WI38 (cell line): ENCODE results near the gene FAM72A.
"Not testable (repeated sequence)": the region's sequence is repeated elsewhere in the genome, so short reads cannot be mapped to it uniquely, and the experiment has no call there.

Source experiments
- H3K4me3 ChIP-seq: 2 replicates; pipeline ENCODE4 v1.5.1; 2011; ENCODE audit warnings: low read depth, mild to moderate bottlenecking, control low read depth, low read length

The FAM72A gene

DNA sequence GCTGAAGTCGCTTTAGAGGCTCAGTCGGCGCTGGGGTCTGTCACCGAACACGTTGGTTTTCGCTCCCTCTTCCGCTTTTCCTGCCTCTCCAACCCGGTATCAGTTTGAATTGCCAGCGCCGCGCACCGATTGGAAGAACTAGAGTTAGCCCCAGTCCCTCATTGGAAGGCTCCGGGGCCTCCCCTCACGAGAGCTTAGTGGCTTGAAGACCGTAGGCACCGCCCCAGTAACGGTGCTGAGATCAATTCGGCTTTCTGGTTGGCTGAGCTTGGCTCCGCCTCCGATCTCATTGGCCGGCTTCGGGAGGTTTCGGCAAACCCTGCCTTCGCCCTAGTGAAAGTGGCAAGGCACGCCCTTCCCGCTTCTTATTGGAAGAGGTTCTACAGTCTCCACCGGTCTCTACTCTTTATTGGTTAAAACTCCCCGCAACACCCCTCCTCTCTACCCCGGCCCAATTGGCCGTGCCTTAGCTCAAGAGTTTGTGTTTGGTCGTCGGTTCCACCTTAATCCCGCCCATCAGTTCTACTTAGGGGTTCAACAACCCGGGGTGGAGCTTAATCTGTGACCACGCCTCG is at the start of gene FAM72A:
Gene FAM72A (minus strand): TSS at position 51 of the 575 bp plus-strand sequence. CDS start 814 bp downstream, outside the sequence.
- H3K4me3 ChIP-seq: peak within 1 kb of the TSS; percentile 54

DNA sequence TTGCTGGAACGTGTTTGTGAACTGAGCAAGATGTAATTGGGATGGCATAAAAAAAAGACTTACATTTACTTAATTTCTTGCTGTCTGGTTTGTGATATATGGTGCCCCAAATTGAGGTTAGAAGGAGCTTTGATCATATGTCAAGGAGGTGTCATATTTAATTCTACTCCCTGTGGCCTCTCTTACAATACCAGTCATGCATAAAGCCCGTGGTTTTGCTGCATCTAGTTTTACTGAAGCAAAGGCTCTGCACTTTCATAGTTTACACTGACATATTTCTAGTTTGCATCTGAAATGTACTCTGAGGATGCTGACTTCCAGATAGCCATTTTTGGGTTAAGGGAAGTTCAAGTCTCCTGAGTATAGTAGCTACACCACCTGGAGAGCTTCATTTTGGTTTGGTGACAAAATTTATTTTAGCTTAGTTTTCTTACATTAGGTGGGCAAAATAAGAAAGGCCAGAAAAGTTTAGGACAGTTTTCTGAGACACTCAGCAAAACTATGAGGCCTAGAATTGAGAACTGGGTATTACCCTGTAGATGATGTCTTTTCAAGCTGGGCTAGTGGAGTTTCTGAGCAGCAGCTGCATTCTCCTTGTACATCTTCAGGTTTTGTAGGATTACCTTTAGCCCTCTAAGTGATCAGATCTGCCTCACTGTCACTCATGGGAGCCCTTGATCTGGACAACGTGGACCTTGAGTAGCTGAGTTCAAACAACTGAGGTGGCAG is 48.5 kb upstream of the FAM72A start:
- H3K4me3 ChIP-seq: not testable (repeated sequence)

DNA sequence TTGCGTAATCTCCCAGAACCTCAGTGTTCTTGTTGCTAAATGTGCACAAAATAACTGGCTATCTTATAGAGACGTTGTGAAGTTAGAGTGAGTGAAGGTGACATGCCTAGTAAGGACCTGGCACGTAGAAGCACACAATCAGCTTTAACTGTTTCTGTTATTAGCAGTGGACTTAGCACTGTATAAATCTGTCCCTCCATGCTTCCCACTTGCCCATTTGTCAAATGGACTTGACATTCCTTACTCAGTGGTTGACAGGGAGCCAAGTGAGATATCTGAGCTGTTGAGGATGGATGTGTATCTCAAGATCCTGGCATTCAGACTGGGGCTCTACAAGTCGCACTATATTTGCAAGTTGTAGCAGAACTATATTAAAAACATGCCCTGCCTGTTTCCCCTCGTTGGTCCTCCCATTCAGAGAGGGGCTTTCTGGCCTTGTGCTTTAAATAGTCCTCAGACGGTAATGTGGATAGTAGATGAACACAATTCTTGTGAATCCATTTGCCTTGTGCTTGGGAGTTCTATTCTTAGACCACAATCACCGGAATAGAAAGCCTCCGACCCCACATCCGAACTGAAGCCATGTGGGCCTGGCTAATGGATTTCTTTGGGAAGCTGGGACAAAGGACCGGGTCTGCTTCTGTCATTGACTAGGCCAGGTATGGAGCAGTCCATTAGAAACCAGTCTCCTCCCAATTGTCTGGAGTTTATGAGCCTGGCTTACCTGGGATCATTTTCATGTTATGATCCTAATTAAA is 43.7 kb upstream of the FAM72A start:
- not testable (repeated sequence) for H3K4me3 ChIP-seq

DNA sequence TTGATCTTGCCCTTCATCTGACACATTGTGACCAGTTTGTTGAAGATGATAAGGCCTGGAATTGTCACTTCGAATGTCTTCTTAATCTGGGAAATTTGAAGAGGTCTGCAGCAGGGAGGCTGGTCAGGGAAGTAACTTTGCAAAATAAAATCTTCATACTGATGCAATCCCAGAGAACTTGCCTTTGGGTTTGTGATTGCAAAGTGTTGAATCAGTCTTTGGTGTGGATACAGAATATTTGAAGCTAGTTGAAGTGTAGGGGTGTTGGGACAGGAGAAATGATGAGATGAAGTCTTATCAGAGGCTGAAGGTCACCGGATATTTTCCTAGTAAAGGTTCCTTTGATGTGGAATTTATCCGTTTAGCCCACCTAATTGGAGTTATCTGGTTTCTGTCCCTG is 42.8 kb upstream of the FAM72A start:
- H3K4me3 ChIP-seq: not testable (repeated sequence)

DNA sequence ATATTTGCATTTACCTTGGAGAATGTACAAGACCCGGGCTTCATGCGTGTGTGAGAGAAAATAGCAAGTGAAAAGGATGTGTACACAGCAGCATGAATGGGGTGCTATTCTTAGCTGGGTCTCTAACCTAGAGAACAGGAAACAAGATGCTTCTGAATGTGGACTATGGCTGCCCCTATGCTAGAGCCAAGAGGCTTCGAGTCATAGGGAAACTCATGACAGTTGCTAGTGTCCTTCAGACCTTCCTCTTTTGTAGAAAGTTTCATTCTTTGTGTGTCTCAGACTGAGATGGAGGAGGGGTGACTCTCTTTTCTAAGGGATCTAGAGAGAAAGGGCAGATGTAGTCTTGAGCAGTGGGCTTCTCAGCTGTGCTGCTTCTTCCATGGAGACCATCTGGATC is 40.7 kb upstream of the FAM72A start:
- not testable (repeated sequence) for H3K4me3 ChIP-seq

DNA sequence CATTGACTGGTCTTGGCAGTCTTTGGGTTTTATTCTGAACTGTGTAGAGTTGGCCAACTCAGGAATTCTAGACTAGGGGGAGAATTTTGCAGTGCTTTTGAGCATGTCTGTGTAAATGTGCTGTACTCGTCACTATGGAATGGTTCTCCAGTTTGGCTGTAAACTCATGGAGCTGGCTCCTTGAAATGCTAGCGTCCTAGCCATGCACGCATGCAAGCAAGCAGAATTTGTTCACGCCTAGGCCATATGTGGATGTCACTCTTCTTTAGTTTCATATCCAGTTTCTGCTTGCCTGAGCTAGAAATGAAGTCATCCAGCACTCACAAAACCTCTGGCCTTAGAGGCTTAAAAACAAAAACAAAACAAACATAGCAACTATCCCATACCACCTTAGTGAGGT is 37.6 kb upstream of the FAM72A start:
- not testable (repeated sequence) for H3K4me3 ChIP-seq

DNA sequence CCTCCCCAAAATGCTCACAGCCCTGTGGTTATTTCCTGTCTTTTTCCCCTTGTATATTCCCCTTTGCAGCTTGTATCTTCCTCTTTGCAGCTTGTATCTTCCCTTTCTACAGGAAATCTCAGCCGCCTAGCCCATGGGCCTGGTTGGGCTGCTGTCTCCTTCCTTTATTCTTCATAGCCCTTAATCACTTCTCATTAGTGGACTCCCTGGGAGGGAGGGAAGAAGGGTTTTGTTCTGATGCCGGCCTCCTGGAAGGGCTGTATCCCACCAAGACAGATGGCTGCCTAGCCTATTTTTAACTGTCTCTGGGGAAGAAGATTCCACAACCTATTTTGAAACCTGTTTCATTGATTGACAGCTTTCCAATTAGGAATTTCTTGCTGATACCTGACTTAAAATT is 32.6 kb upstream of the FAM72A start:
- not testable (repeated sequence) for H3K4me3 ChIP-seq

DNA sequence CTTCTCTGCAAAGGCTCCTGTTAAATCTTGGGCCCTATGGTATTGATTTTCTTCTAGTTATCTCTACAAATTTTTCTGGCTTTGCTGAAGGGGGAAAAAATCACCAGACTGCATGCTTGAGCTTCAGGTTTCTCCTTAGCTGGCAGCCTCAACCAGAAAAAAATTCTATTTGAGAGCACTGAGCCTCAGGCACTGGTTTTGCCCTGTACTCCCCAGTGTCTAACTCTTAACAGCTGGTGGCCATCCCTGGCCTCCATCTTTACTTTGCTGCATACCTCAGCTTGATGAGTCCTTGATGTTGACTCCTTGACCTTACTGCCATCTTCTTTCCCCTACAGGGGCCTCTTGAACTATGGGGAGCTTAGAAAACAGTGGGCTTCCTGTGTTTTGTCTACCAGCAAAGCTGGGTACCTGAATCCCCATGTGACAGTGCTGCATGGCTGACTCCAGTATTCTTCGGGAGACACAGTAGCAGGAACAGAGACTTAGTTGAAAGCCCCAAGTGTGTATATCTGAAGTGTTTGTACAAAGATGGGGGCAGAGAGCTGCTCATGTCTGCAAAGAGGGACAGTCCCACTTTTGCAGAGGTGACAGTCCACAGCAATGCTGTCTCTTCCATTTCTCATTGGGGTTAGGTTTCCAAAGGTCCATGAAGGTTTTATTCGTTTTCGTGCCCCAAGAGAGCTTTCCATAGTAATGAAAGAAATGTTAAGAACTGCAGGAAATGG is 31.7 kb upstream of the FAM72A start:
- not testable (repeated sequence) for H3K4me3 ChIP-seq

DNA sequence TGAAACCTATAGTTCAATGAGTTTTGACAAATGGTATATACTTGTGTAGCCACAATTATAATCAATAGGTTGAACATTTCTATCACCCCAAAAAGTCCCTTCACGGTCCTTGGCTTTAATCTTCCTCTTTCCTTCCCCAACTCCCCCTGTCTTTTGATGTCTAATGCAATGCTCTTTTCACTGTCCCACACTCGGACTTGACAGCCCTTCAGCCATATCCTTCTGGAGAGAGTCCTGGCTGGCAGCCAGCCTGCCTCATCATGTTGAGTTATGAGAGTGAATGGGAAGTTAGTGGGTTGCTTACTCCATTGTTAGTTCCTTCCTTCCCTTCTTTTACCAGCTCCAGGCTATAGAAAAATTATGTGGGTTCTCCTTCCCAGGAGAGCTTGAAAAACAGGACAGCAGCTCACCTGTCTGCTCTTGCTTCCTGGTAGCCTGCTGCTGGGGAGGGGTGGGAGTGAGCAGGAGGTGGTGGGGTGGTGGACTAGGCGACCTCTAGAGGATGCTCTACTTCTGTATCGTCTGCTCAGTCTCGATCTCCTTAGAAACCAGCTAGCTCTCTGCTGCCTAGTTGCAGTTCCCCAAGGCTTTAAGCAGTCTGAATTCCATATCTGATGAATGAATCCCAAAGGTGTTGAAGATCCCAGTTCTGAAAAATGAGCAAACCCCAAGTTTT is 30.5 kb upstream of the FAM72A start:
- H3K4me3 ChIP-seq: not testable (repeated sequence)

DNA sequence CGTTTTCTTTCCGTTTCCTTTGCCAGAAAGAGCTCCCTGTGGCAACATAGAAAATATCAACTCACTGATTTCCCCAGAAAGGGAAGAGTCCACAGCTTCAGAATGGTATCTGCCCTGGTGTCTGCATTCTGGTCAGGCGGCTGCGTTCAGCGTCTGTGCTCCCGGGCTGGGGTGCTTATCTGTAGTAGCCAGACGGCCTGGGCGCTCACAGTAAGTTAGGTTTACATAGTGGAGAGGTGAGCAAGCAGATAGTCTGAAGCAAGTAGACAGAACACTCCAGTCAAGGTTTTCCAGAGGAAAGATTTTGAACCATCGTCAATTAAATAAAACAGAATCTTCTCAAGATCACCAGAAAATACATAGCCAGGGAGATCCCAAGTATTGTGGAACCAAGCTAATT is 29.4 kb upstream of the FAM72A start:
- not testable (repeated sequence) for H3K4me3 ChIP-seq

DNA sequence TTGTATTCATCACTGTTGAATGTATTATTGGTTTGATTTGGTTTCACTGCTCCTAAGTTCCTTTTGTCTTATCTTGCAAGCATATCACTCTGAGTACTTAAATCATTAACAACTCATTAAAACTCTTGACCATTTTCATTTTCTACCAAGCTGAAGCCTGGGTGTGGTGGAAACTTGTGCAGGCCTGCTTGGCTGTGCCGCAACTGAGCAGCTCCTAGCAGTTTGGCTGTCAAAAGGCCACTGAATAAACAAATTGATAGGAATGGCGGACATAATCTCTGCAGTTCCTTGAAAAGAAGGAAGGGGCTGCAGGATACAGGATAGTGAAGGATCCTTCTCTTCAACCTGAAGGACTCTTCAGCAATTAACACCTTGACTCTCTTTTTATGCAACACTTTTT is 26.6 kb upstream of the FAM72A start:
- H3K4me3 ChIP-seq: not testable (repeated sequence)

DNA sequence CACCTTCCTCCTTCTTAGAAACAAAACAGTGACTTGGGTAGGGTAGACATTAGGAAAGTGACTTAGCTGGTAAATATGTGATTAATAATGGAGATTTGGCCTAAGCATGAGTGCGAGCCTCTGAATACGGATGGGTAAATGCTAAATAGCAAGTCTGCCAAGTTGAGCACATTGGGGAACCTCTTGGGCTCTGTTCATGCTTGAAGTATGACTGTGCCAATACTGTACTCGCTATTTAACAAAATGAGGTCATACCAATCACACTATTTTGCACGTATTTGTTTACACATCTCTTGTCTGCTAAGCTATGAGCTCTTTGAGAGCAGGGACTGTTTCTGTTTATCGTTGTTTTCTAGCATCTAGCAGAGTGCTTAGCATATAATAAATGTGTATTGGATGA is 24.2 kb upstream of the FAM72A start:
- H3K4me3 ChIP-seq: not testable (repeated sequence)

DNA sequence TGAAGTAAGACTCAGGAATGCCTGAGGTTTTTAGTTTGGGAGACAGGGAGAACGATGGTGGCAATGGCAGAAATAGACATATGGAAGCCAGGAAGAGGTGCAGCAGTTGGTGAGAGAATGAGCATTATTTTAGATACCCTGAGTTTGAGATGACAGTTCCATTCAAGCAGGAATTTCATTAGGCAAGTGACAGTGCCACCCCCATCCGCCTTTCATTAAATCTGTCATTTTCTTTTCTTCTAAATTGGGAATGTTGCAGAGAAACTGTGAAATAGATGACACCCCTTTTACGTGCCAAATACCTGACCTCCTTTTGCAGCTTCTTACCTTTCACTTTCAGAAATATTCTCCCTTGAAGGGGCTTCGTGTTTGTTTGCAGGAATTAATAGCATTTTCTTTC is 22.7 kb upstream of the FAM72A start:
- H3K4me3 ChIP-seq: not testable (repeated sequence)

DNA sequence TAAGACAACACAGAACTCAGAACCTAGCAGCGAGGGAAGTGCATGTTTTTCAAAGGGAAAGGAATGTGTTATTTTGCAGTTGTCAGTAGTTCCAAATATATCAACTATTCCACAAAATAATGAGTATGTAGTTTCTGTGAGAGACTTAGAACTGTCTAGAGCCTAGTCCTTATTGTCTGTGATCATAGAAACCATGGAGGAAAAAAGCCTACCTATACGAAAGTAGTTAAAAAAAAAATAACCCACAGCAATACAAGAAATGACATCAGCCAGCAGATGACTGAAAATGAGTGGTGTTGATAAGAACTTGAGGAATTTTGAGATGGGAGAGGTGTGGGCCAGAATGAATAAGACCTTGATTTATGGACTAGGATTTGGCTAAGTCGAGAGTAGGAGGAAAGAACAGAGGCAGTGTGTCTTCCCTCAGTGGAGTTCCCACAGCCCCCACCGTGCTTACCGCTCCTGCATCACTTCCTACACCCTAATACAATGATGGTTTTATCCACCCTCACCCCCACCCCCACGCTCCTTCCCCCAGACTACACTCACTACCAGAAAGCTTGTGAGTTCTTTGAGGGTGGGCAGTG is 21.6 kb upstream of the FAM72A start:
- not testable (repeated sequence) for H3K4me3 ChIP-seq

DNA sequence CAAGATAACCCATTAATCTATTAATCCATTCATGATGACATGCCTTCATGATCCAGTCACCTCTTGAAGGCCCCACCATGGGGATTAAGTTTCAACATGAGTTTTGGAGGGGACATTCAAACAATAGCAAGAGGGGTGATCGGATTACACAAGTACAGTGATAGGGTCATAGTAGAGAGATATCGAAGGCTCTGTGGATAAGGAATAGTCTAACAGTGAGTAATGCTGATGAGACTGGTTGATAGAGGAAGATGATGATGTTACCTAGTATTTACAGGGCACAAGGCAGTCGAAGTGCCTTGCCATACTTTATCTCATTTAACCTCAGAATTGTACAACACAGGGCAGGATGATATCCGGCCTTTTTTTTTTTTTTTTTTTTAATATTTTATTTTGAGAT is 18.9 kb upstream of the FAM72A start:
- H3K4me3 ChIP-seq: not testable (repeated sequence)

DNA sequence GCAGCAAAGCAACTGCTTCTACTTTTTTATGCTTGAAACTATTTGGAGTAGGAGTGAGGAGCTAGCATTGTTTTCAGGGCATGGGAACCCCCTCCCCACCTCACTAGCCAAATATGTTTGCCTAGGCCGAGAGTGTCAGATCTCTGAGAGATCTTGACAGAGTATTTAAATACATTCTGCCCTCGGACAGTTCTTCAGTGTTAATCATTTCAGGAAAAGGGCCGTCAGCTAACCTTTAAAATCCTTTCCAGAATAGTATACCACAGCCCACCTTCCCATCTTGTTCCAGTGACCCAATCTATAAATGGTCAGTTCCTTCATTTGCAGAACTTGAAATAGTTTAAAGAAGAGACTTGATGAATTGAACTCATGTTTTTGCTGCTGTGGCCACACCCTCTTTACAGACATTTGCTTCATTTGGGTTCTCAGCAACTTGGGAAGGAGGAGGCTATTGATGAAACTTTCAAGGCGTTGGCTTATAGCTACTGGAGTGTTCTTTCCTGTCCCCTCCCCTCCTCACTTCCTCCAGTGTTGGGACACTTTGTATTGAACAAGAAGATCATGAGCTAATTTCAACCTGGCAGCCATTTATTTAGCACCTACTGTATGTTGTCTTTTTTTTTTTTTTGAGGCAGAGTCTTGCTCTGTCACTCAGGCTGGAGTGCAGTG is 17.8 kb upstream of the FAM72A start:
- not testable (repeated sequence) for H3K4me3 ChIP-seq

DNA sequence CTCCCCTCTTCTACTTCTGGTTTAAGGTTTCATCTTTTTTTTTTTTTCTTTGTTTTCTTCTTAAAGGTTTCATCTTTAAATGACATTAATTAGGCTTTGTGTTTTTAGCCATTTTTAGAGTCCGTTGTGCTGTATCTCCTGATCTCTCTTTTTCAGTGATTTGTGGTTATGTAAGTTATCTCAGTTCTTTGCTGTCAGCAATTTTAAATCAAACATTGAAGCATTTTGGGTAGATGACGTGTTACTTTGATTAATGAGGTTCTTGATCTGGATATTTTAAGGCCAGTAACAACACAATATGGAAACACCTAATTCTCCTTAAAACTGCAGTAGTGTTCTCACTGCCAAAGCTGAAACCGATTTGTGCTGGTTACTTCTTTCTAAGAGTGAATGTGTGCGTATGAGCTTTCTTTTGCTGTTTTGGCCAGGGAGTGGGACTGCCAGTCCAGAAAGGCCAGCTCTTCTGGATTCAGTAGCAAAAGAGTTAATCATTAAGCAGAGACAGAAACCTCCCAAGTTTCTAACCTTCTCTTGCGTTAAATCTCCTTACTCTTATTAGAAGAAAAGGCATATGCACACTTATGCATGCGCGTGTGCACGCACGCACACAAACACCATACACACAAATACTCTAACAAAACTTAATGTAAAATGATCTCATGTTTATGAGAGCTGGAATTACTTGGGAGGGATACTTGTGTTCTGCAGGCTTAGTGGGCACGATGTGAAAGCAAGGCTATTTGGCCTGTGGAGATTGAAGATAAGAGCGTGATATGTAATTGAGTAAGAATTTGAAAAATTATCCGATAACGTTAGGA is 17.1 kb upstream of the FAM72A start:
- not testable (repeated sequence) for H3K4me3 ChIP-seq

DNA sequence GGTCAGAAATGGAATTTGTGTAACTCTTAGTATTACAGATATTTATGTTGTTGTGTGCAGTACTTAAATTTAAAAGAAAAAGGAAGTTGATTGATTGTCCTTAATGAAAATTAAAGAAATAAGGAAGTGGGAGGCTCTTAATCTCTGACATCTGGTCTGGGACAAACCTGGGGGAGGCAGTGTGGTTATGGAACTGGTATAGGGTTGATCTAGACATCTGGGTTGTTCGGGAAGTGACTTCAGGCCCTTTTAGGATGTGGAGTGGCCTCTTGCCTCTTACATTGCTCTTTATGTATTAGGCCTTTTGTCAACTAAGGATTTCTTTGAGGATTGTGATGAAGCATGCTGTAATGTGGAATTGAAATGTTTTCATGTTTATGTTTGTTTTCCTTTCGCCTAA is 16.1 kb upstream of the FAM72A start:
- not testable (repeated sequence) for H3K4me3 ChIP-seq

DNA sequence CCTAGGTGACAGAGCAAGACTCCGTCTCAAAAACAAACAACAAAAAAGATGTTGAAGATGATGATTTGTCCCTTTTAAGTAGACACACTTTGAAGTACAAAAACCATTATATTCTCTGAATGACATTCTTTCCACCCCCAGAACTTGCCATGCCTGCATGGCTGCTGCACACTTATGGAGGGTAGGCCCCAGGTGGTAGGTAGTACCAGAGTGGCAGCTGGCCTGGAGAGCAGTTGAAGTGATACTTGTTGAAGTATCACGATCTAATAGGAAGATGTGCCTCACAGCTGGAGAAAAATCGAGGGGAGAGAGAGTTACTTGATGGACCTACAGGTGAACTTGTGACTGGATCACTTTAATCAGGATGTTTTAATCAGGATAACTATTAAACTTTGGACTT is 15.6 kb upstream of the FAM72A start:
- not testable (repeated sequence) for H3K4me3 ChIP-seq
